ENCODE data around the gene CBY1. TPM values are rescaled to one million over a fixed set of nuclear protein-coding genes. Genes with fewer than 3 reads are reported as not detected.

Gene CBY1
- total RNA-seq, 1 experiment from 2014 or later, result 12.9 TPM

- DNase-seq, result no peak
- H3K4me2 ChIP-seq (ENCODE audit: low read length), result no peak overlapping the region
- TF ChIP-seq EZH2phosphoT487 (IDR thresholded peaks at IDR 0.05; ENCODE audit: borderline replicate concordance, low read length) (no peak), EZH2 (IDR thresholded peaks at IDR 0.05; ENCODE audit: low read length, unreplicated experiment) (no peak), CTCF (conservative IDR thresholded peaks at IDR 0.05; ENCODE audit: low read depth, low read length) (no peak)
- H3K79me2 ChIP-seq (ENCODE audit: low read length), result peaks cover 83% of the 10 kb centered on the region
- no peak overlapping the region for H3K4me3 ChIP-seq (ENCODE audit: low read length)
- ChIA-PET CTCF (no interaction called here), POLR2A (ENCODE audit: unreplicated experiment) (no interaction called here)
- H3K9me3 ChIP-seq (ENCODE audit: low read length), result no peaks in the 10 kb centered on the region
- intact Hi-C loops (cut with micrococcal nuclease), result no loop called here
- no peak overlapping the region for H3K27ac ChIP-seq (ENCODE audit: low read length)
- no peak overlapping the region for H2AFZ ChIP-seq (ENCODE audit: low read length)
- ATAC-seq, result no peak
- no peak overlapping the region for H3K9ac ChIP-seq (ENCODE audit: low read length)
- no peaks in the 10 kb centered on the region for H3K9me2 ChIP-seq (replicated peaks; ENCODE audit: low read length)
- H4K20me1 ChIP-seq (ENCODE audit: low read length), result peaks cover 51% of the 10 kb centered on the region
- peaks cover 21% of the 10 kb centered on the region for H3K4me1 ChIP-seq (ENCODE audit: insufficient read depth, low read length)
- H3K36me3 ChIP-seq (ENCODE audit: low read depth, low read length), result peaks cover 10% of the 10 kb centered on the region; the same call in 1 of the 2 replicates
- H3K27me3 ChIP-seq (ENCODE audit: low read length), result no peaks in the 10 kb centered on the region
- H3F3A ChIP-seq (ENCODE audit: low read length, unreplicated experiment), result no peaks in the 10 kb centered on the region
- BruUV-seq (replicated peaks), result no TSS peak
These were observed 56.2 kb downstream of the CBY1 start for GRCh38 chr22:38712486-38713207.

DNA sequence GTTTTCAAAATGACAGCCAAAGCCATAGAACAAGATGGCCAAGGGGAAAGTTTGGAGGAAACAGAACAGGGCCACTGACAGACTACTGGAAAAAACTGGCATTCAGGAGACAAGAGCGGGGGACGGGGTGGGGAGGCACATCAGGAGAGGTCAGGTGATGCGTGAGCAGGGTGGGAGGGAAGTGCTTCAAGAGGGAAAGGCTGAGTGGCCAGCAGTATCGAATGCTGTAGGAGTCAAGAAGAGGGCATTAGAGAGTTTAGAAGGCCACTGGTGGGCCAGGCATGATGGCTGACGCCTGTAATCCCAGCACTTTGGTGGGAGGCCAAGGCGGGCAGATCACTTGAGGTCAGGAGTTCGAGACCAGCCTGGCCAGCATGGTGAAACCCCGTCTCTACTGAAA lies 57.5 kb downstream of the CBY1 start:
- DNase-seq (no peak), ATAC-seq (no peak)
- H4K20me1 ChIP-seq (ENCODE audit: low read length), result peaks cover 39% of the 10 kb centered on the region
- ChIA-PET POLR2A (ENCODE audit: unreplicated experiment) (no interaction called here), CTCF (interaction anchor here (0.6 kb wide), 1 partner anchor 56 kb away, joined by 3 read pairs; no protein-coding TSS in a partner anchor)
- H3K9me3 ChIP-seq (ENCODE audit: low read length), result no peaks in the 10 kb centered on the region
- intact Hi-C loops (cut with micrococcal nuclease), result no loop called here
- H3F3A ChIP-seq (ENCODE audit: low read length, unreplicated experiment), result no peaks in the 10 kb centered on the region
- no peak overlapping the region for H3K4me2 ChIP-seq (ENCODE audit: low read length)
- H3K79me2 ChIP-seq (ENCODE audit: low read length), result peaks cover 70% of the 10 kb centered on the region
- H2AFZ ChIP-seq (ENCODE audit: low read length), result no peak overlapping the region
- H3K9me2 ChIP-seq (replicated peaks; ENCODE audit: low read length), result no peaks in the 10 kb centered on the region
- H3K27ac ChIP-seq (ENCODE audit: low read length), result no peak overlapping the region
- no peak overlapping the region for H3K9ac ChIP-seq (ENCODE audit: low read length)
- TF ChIP-seq EZH2 (IDR thresholded peaks at IDR 0.05; ENCODE audit: low read length, unreplicated experiment), result no peak
- no peak for TF ChIP-seq CTCF (conservative IDR thresholded peaks at IDR 0.05; ENCODE audit: low read depth, low read length)
- TF ChIP-seq EZH2phosphoT487 (IDR thresholded peaks at IDR 0.05; ENCODE audit: borderline replicate concordance, low read length), result no peak
- no peak overlapping the region for H3K4me3 ChIP-seq (ENCODE audit: low read length)
- peaks cover 10% of the 10 kb centered on the region; the same call in 1 of the 2 replicates for H3K36me3 ChIP-seq (ENCODE audit: low read depth, low read length)
- peaks cover 24% of the 10 kb centered on the region for H3K4me1 ChIP-seq (ENCODE audit: insufficient read depth, low read length)
- BruUV-seq (replicated peaks), result no TSS peak
- no peaks in the 10 kb centered on the region for H3K27me3 ChIP-seq (ENCODE audit: low read length)

DNA sequence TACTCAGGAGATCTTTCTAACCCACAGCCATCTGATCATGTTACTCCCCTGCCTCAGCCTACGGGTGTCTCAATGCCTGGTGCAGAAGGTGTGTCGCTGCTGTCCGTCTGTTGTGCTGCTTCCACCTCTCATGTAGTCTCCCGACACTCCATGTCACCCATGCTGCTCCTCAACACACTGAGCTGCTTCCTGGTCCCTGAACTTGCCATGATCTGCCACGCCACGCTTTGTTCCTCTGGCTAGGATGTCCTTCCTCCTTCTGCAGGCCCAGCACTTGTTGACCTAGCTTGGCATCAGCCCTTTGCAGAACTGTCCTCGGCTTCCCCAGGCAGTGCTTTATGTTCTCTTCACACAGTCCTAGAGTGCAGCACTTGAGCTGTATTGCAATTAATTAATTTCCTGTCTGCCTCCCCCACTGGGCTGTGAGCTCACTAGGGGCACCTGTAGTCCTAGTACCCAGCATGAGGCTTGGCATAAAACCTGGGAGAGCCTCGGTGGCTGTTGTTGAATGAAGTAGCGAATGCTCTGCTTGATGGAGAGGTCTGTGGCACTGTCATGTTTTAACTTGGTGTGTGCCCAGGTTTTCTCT lies 58.8 kb downstream of the CBY1 start:
- peaks cover 29% of the 10 kb centered on the region for H3K4me1 ChIP-seq (ENCODE audit: insufficient read depth, low read length)
- ChIA-PET CTCF (interaction anchor here (0.6 kb wide), 1 partner anchor 38 kb away, joined by 7 read pairs; no protein-coding TSS in a partner anchor), POLR2A (ENCODE audit: unreplicated experiment) (no interaction called here)
- H3K79me2 ChIP-seq (ENCODE audit: low read length), result peaks cover 64% of the 10 kb centered on the region
- no peak overlapping the region for H3K9ac ChIP-seq (ENCODE audit: low read length)
- no peak overlapping the region for H3K27ac ChIP-seq (ENCODE audit: low read length)
- peaks cover 27% of the 10 kb centered on the region for H4K20me1 ChIP-seq (ENCODE audit: low read length)
- H3K4me3 ChIP-seq (ENCODE audit: low read length), result no peak overlapping the region
- ATAC-seq, result no peak
- no peaks in the 10 kb centered on the region for H3F3A ChIP-seq (ENCODE audit: low read length, unreplicated experiment)
- intact Hi-C loops (cut with micrococcal nuclease), result no loop called here
- no TSS peak for BruUV-seq (replicated peaks)
- no peak overlapping the region for H2AFZ ChIP-seq (ENCODE audit: low read length)
- peaks cover 6% of the 10 kb centered on the region; the same call in 1 of the 2 replicates for H3K36me3 ChIP-seq (ENCODE audit: low read depth, low read length)
- H3K27me3 ChIP-seq (ENCODE audit: low read length), result no peaks in the 10 kb centered on the region
- TF ChIP-seq CTCF (conservative IDR thresholded peaks at IDR 0.05; ENCODE audit: low read depth, low read length), result no peak
- TF ChIP-seq EZH2 (IDR thresholded peaks at IDR 0.05; ENCODE audit: low read length, unreplicated experiment), result no peak
- TF ChIP-seq EZH2phosphoT487 (IDR thresholded peaks at IDR 0.05; ENCODE audit: borderline replicate concordance, low read length), result no peak
- no peaks in the 10 kb centered on the region for H3K9me2 ChIP-seq (replicated peaks; ENCODE audit: low read length)
- no peak for DNase-seq
- no peaks in the 10 kb centered on the region for H3K9me3 ChIP-seq (ENCODE audit: low read length)
- no peak overlapping the region for H3K4me2 ChIP-seq (ENCODE audit: low read length)

Measured in PC-3 (cell line).